Neural cell (in vitro differentiated cells): ENCODE results near the gene METTL16. TPM values are rescaled to one million over a fixed set of nuclear protein-coding genes. Genes with fewer than 3 reads are reported as not detected.

Experiments
- H2AFZ ChIP-seq: fragments of 200-600, 300-800 bp; sonication (generic), shearing (Covaris generic); 2 replicates; pipeline ENCODE4 v1.6.0; 2014; ENCODE audit warnings: low read depth, mild to moderate bottlenecking, antibody characterized with exemption, low read length, moderate library complexity
- H3F3A ChIP-seq: fragments of 200-600 bp; shearing (Covaris generic); 2 replicates; pipeline ENCODE4 v1.6.1; 2016; ENCODE audit warnings: mild to moderate bottlenecking, moderate library complexity, mixed read lengths, antibody characterized with exemption, low read length; ENCODE audit not compliant: insufficient read depth, poor library complexity, severe bottlenecking
- H3K27ac ChIP-seq: fragments of 200-600, 300-800 bp; sonication (generic), shearing (Covaris generic); 2 replicates; pipeline ENCODE4 v1.5.1; 2014; ENCODE audit warnings: mild to moderate bottlenecking, low read length, moderate library complexity
- H3K27me3 ChIP-seq: fragments of 300-800, 200-600 bp; sonication (generic), shearing (Covaris generic); 2 replicates; pipeline ENCODE4 v1.6.0; 2014; ENCODE audit warnings: mild to moderate bottlenecking, low read depth, low read length, moderate library complexity; ENCODE audit not compliant: insufficient read depth
- H3K36me3 ChIP-seq: fragments of 300-800, 200-600 bp; sonication (generic), shearing (Covaris generic); 2 replicates; pipeline ENCODE4 v1.5.1; 2014; ENCODE audit warnings: mild to moderate bottlenecking, antibody characterized with exemption, low read length, moderate library complexity; ENCODE audit not compliant: insufficient read depth
- H3K4me2 ChIP-seq: fragments of 300-800, 200-600 bp; sonication (generic), shearing (Covaris generic); 2 replicates; pipeline ENCODE4 v1.6.0; 2014; ENCODE audit warnings: mild to moderate bottlenecking, low read length
- H3K4me3 ChIP-seq: fragments of 300-800, 200-600 bp; sonication (generic), shearing (Covaris generic); 2 replicates; pipeline ENCODE4 v1.5.1; 2014; ENCODE audit warnings: mild to moderate bottlenecking, low read length, moderate library complexity
- H3K79me2 ChIP-seq: fragments of 200-600 bp; shearing (Covaris generic); replicated peaks from 2 replicates; pipeline ENCODE4 v1.6.0; 2014; ENCODE audit warnings: mild to moderate bottlenecking, low read length, moderate library complexity; ENCODE audit not compliant: insufficient read depth
- H3K9ac ChIP-seq: fragments of 300-800, 200-600 bp; sonication (generic), shearing (Covaris generic); 2 replicates; pipeline ENCODE4 v1.6.1; 2016; ENCODE audit warnings: mild to moderate bottlenecking, low read length, mixed read lengths
- H3K9me2 ChIP-seq: fragments of 200-600 bp; shearing (Covaris generic); 2 replicates; pipeline ENCODE4 v1.6.1; 2016; ENCODE audit warnings: mild to moderate bottlenecking, low read length, mixed read lengths; ENCODE audit not compliant: insufficient read depth
- H3K9me3 ChIP-seq: fragments of 200-600, 300-800 bp; sonication (generic), shearing (Covaris generic); 2 replicates; pipeline ENCODE4 v1.6.1; 2016; ENCODE audit warnings: mild to moderate bottlenecking, mixed run types, low read length, moderate library complexity, mixed read lengths
- H4K20me1 ChIP-seq: fragments of 200-600 bp; shearing (Covaris generic); 2 replicates; pipeline ENCODE4 v1.6.1; 2016; ENCODE audit warnings: mild to moderate bottlenecking, mixed run types; ENCODE audit not compliant: insufficient read depth
- CTCF ChIP-seq: fragments of 450-650 bp; IDR thresholded peaks from 2 replicates; pipeline ENCODE4 v1.5.1; 2014; ENCODE audit warnings: antibody characterized with exemption, mild to moderate bottlenecking, moderate library complexity; ENCODE audit not compliant: poor library complexity, severe bottlenecking
- EP300 ChIP-seq: fragments of 450-650 bp; conservative IDR thresholded peaks from 2 replicates; pipeline ENCODE4 v1.6.1; 2014; ENCODE audit warnings: antibody characterized with exemption, mild to moderate bottlenecking, moderate library complexity; ENCODE audit not compliant: poor library complexity, severe bottlenecking
- EZH2 ChIP-seq: fragments of 200-600, 300-800 bp; shearing (Covaris generic), sonication (generic); IDR thresholded peaks from 2 replicates; pipeline ENCODE4 v1.6.1; 2014; ENCODE audit warnings: antibody characterized with exemption, low read length, borderline replicate concordance, mild to moderate bottlenecking; ENCODE audit not compliant: insufficient read depth, poor library complexity, severe bottlenecking
- MXI1 ChIP-seq: fragments of 450-650 bp; conservative IDR thresholded peaks from 2 replicates; pipeline ENCODE4 v1.6.1; 2014; ENCODE audit warnings: antibody characterized with exemption, mild to moderate bottlenecking; ENCODE audit not compliant: poor library complexity, severe bottlenecking
- POLR2AphosphoS5 ChIP-seq: IDR thresholded peaks from 2 replicates; pipeline ENCODE4 v1.6.1; 2012
- RAD21 ChIP-seq: fragments of 450-650 bp; conservative IDR thresholded peaks from 2 replicates; pipeline ENCODE4 v1.6.1; 2014; ENCODE audit warnings: antibody characterized with exemption, mild to moderate bottlenecking, moderate library complexity
- REST ChIP-seq: IDR thresholded peaks from 2 replicates; pipeline ENCODE4 v1.6.1; 2012; ENCODE audit warnings: borderline replicate concordance
- SMC3 ChIP-seq: fragments of 450-650 bp; conservative IDR thresholded peaks from 2 replicates; pipeline ENCODE4 v1.6.1; 2014; ENCODE audit warnings: antibody characterized with exemption, mild to moderate bottlenecking, moderate library complexity; ENCODE audit not compliant: poor library complexity
- TAF1 ChIP-seq: IDR thresholded peaks from 2 replicates; pipeline ENCODE4 v1.6.1; 2012; ENCODE audit warnings: low read depth
- polyA plus RNA-seq: library from polyadenylated mRNA; depleted of rRNA; stranded (reverse); fragments of >200 nt; gene quantifications from 2 replicates; pipeline ENCODE4 v1.2.3, GENCODE V29; 2014

METTL16 gene
- polyA plus RNA-seq, 1 donor from 2014 or later, result 20.3 TPM

- no peaks in the 10 kb centered on the region for H3K9me3 ChIP-seq
- H3K36me3 ChIP-seq, result no peaks in the 10 kb centered on the region
- H3K27ac ChIP-seq, result no peak overlapping the region
- H3K4me2 ChIP-seq, result no peak overlapping the region
- no peaks in the 10 kb centered on the region for H4K20me1 ChIP-seq
- H3K9ac ChIP-seq, result no peak overlapping the region
- H2AFZ ChIP-seq, result no peak overlapping the region
- no peaks in the 10 kb centered on the region for H3F3A ChIP-seq
- TF ChIP-seq TAF1 (no peak), POLR2AphosphoS5 (no peak), EZH2 (no peak), REST (no peak), RAD21 (no peak), CTCF (no peak), EP300 (no peak), MXI1 (no peak), SMC3 (no peak)
- no peaks in the 10 kb centered on the region for H3K79me2 ChIP-seq
- no peaks in the 10 kb centered on the region for H3K27me3 ChIP-seq
- H3K9me2 ChIP-seq, result no peaks in the 10 kb centered on the region
- H3K4me3 ChIP-seq, result no peak overlapping the region
Measured at GRCh38 chr17:2547176-2547575, 35.5 kb upstream of the METTL16 start.

GRCh38 chr17:2545393-2545792 lies 33.7 kb upstream of the METTL16 start:
- Histone ChIP-seq H3F3A (no peaks in the 10 kb centered on the region), H4K20me1 (no peaks in the 10 kb centered on the region), H3K36me3 (no peaks in the 10 kb centered on the region), H3K4me3 (no peak overlapping the region), H3K9ac (no peak overlapping the region), H3K79me2 (no peaks in the 10 kb centered on the region), H3K4me2 (no peak overlapping the region), H2AFZ (no peak overlapping the region), H3K27ac (no peak overlapping the region), H3K9me3 (no peaks in the 10 kb centered on the region), H3K9me2 (no peaks in the 10 kb centered on the region), H3K27me3 (no peaks in the 10 kb centered on the region)
- TF ChIP-seq SMC3, result no peak
- no peak for TF ChIP-seq CTCF
- TF ChIP-seq REST, result no peak
- TF ChIP-seq POLR2AphosphoS5, result no peak
- no peak for TF ChIP-seq RAD21
- TF ChIP-seq TAF1, result no peak
- TF ChIP-seq EZH2, result no peak
- TF ChIP-seq EP300, result no peak
- no peak for TF ChIP-seq MXI1
